ENCODE results near the gene GNGT1.

DNA sequence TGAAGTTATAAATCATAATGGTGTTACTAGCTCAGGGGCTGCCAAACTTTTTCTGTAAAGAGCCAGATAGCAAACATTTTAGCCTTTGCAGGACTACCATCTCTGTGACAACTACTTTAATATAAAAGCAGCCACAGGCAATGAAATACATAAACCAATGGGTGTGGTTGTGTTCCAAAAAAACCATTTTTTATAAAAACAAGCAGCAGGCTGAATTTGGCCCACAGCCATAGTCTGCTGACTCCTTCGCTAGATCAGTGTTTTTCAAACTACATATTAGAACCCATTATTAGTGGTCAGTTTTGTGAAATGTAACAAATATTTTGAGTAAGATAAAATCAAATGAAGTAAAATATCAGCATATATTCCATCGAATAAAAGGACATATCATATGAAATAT is 28.7 kb downstream of the GNGT1 start:
- TF ChIP-seq SP1 (IDR thresholded peaks at IDR 0.05) (no peak), SP1 (CRISPR knock-in tag; IDR thresholded peaks at IDR 0.05) (no peak), CEBPG (CRISPR knock-in tag; IDR thresholded peaks at IDR 0.05) (no peak), ZNF232 (CRISPR knock-in tag; IDR thresholded peaks at IDR 0.05; ENCODE audit: borderline replicate concordance) (no peak), THRA (CRISPR knock-in tag; IDR thresholded peaks at IDR 0.05; ENCODE audit: borderline replicate concordance) (no peak)

Data from HepG2 (cell line).